Measurements from ENCODE around the gene MEPCE.
A peak's percentile ranks its signal among the peaks of the same experiment; 100 is the strongest.

The MEPCE gene

GRCh38 chr7:100483090-100483721, 53.6 kb downstream of the MEPCE start:
- no peak for DNase-seq (ENCODE audit: low read depth)
- peak overlapping the region; percentile 50 for H3K4me3 ChIP-seq (ENCODE audit: low read depth, low read length)
- peak; percentile 83 for TF ChIP-seq CTCF (IDR thresholded peaks at IDR 0.05; ENCODE audit: low read depth, low read length, missing control alignments)
